Epidermal melanocyte (primary cell): Measurements from ENCODE around the gene FNDC3A.

Source experiments
- DNase-seq: peaks from one replicate; pipeline ENCODE4 v3.0.0; 2011; ENCODE audit warnings: low spot score; ENCODE audit not compliant: insufficient read length

The FNDC3A gene

GRCh38 chr13:49254007-49254406 lies 278.3 kb downstream of the FNDC3A start:
- DNase-seq: no peak

GRCh38 chr13:49256841-49257240 lies 281.1 kb downstream of the FNDC3A start:
- DNase-seq: no peak

- DNase-seq: no peak
Observed at GRCh38 chr13:49258089-49258796, 282.5 kb downstream of the FNDC3A start.
